Aorta (tissue), 5 donors: ENCODE data around the gene ZNRF4. TPM values are rescaled to one million over a fixed set of nuclear protein-coding genes. Genes with fewer than 3 reads are reported as not detected.
"Not testable (repeated sequence)": the region's sequence is repeated elsewhere in the genome, so short reads cannot be mapped to it uniquely, and the experiment has no call there.

Experiments used
- ATAC-seq: fragments of 200-7000 bp; cut with Tn5 transposase; one replicate; pipeline ENCODE4 v1.9.1; 2022; ENCODE audit warnings: moderate library complexity; ENCODE audit not compliant: low FRiP score
- DNase-seq, 2 donors: peaks; one replicate each; pipeline ENCODE4 v3.0.0-alpha.2; 2020
- H3K27ac ChIP-seq, 2 donors: one replicate each; pipeline ENCODE4 v1.5.1; 2013; ENCODE audit warnings: low read length in 2 of 2, mild to moderate bottlenecking in 2 of 2, moderate library complexity in 2 of 2, control low read depth in 1 of 2, inconsistent platforms in 1 of 2, low read depth in 1 of 2
- H3K27me3 ChIP-seq, 2 donors: one replicate each; pipeline ENCODE4 v1.6.1; 2013; ENCODE audit warnings: control low read depth in 1 of 2, low read length in 1 of 2, mild to moderate bottlenecking in 1 of 2, moderate library complexity in 1 of 2; ENCODE audit not compliant: insufficient read depth in 2 of 2, control insufficient read depth in 1 of 2
- H3K36me3 ChIP-seq, 2 donors: one replicate each; pipeline ENCODE4 v1.6.1; 2013; ENCODE audit warnings: control low read depth in 1 of 2, low read length in 1 of 2, mild to moderate bottlenecking in 1 of 2; ENCODE audit not compliant: insufficient read depth in 2 of 2, control insufficient read depth in 1 of 2
- H3K4me1 ChIP-seq, 2 donors: one replicate each; pipeline ENCODE4 v1.6.1; 2013; ENCODE audit warnings: low read length in 2 of 2, control low read depth in 1 of 2, mild to moderate bottlenecking in 1 of 2, moderate library complexity in 1 of 2; ENCODE audit not compliant: insufficient read depth in 2 of 2, control insufficient read depth in 1 of 2
- H3K4me3 ChIP-seq, 2 donors: one replicate each; pipeline ENCODE4 v1.5.1; 2013; ENCODE audit warnings: low read length in 2 of 2, control low read depth in 1 of 2, mild to moderate bottlenecking in 1 of 2
- H3K9me3 ChIP-seq: one replicate; pipeline ENCODE4 v1.6.1; 2013; ENCODE audit warnings: mild to moderate bottlenecking, low read length; ENCODE audit not compliant: control insufficient read depth
- WGBS, 2 donors: extraction: QIAGEN DNeasy Blood & Tissue Kit; methylation state at CpG; one replicate each; pipeline ENCODE4 v1.1.7; 2013; 5-methylcytosine and 5-hydroxymethylcytosine counted together
- intact Hi-C, 2 donors: fragments of 100-400 bp; cut with DNase I; formaldehyde crosslinking; loops; one replicate each; pipeline versions ENCODE4 v1.14.2 to v1.15.0; 2022
- long read RNA-seq, 2 donors: library from polyadenylated mRNA; unstranded; transcript quantifications; one replicate each; pipeline ENCODE4 v2.0.0, GENCODE V29; 2020 to 2021
- polyA plus RNA-seq, 2 donors: library from polyadenylated mRNA; stranded (reverse); fragments of 200-250 nt; gene quantifications; one replicate each; pipeline ENCODE4 v1.2.3, GENCODE V29; 2013
- total RNA-seq, 2 donors: library from RNA; stranded (reverse); fragmentation: NEBNext Ultra II Directional; extraction: Animal tissue kit (Norgen Biotek cat#: 25700); gene quantifications; one replicate each; pipeline ENCODE4 v1.2.1, GENCODE V29; 2021
- donor health status: healthy with polysubstance abuse.
- donor health status: Bipolar disorder and iron deficiency.
- donor health status: DM: no; HTN: no; CAD: no.
- donor health status: DM: no; HTN: no; CAD: no.
- donor health status: DM: yes; HTN: yes; CAD: no.

ZNRF4 gene
- not detected for total RNA-seq
- polyA plus RNA-seq = not detected
- long read RNA-seq, donor 1 = 0 reads
- long read RNA-seq, donor 2 = 0 reads

- ATAC-seq (no peak), DNase-seq (no peak)
- Histone ChIP-seq H3K27ac (no peak within 1 kb of the TSS), H3K9me3 (peaks cover 6% of the 10 kb centered on the region), H3K4me1 (no peaks in the 10 kb centered on the region), H3K27me3 (no peaks in the 10 kb centered on the region), H3K4me3 (no peak within 1 kb of the TSS), H3K36me3 (no peaks in the 10 kb centered on the region)
- WGBS, 2 donors = 92 to 93% methylated on average over 61 to 62 of the region's 62 CpGs
- intact Hi-C loops = no loop called here
Observed at GRCh38 chr19:5455367-5456129, at the start of gene ZNRF4. Gene ZNRF4, plus strand, starts transcription at chr19:5455417. Its CDS starts 75 bp downstream, at chr19:5455492.

- H3K27me3 ChIP-seq, H3K36me3 ChIP-seq, H3K4me3 ChIP-seq, H3K9me3 ChIP-seq, ATAC-seq, DNase-seq, H3K4me1 ChIP-seq, intact Hi-C loops, H3K27ac ChIP-seq: not testable (repeated sequence)
- whole genome bisulfite sequencing, 2 donors = 83 to 84% methylated on average over 6 of the region's 6 CpGs
Observed at GRCh38 chr19:5406198-5406597, 49.0 kb upstream of the ZNRF4 start.

- DNase-seq (no peak), ATAC-seq (no peak)
- Histone ChIP-seq H3K36me3 (no peaks in the 10 kb centered on the region), H3K27me3 (no peaks in the 10 kb centered on the region), H3K27ac (no peak overlapping the region), H3K4me1 (no peaks in the 10 kb centered on the region), H3K9me3 (peaks cover 1% of the 10 kb centered on the region), H3K4me3 (no peak overlapping the region)
- WGBS, 2 donors = 56 to 58% methylated on average over 7 of the region's 7 CpGs
- intact Hi-C loops = no loop called here
Observed at GRCh38 chr19:5406816-5407215, 48.4 kb upstream of the ZNRF4 start.

- no peaks in the 10 kb centered on the region for H3K36me3 ChIP-seq
- H3K27me3 ChIP-seq = no peaks in the 10 kb centered on the region
- DNase-seq (no peak), ATAC-seq (no peak)
- no peak overlapping the region for H3K4me3 ChIP-seq
- intact Hi-C loops = no loop called here
- no peak overlapping the region for H3K27ac ChIP-seq
- H3K9me3 ChIP-seq = peaks cover 1% of the 10 kb centered on the region
- H3K4me1 ChIP-seq = no peaks in the 10 kb centered on the region
- 24 to 33% methylated on average over 4 of the region's 4 CpGs for WGBS, 2 donors
Observed at GRCh38 chr19:5407356-5407755, 47.9 kb upstream of the ZNRF4 start.

- no peak for ATAC-seq
- WGBS, 2 donors = 23 to 36% methylated on average over 29 of the region's 29 CpGs
- H3K9me3 ChIP-seq = no peaks in the 10 kb centered on the region
- intact Hi-C loops = no loop called here
- no peaks in the 10 kb centered on the region for H3K4me1 ChIP-seq
- H3K4me3 ChIP-seq = no peak overlapping the region
- no peaks in the 10 kb centered on the region for H3K36me3 ChIP-seq
- DNase-seq = no peak
- H3K27ac ChIP-seq = no peak overlapping the region
- no peaks in the 10 kb centered on the region for H3K27me3 ChIP-seq
Observed at GRCh38 chr19:5417495-5418436, 37.5 kb upstream of the ZNRF4 start.

GRCh38 chr19:5418677-5419076, 36.5 kb upstream of the ZNRF4 start:
- whole genome bisulfite sequencing, 2 donors = 63 to 64% methylated on average over 6 of the region's 6 CpGs
- Histone ChIP-seq H3K27me3 (no peaks in the 10 kb centered on the region), H3K4me3 (no peak overlapping the region), H3K9me3 (no peaks in the 10 kb centered on the region), H3K4me1 (no peaks in the 10 kb centered on the region), H3K27ac (no peak overlapping the region), H3K36me3 (no peaks in the 10 kb centered on the region)
- ATAC-seq (no peak), DNase-seq (no peak)
- intact Hi-C loops = no loop called here

GRCh38 chr19:5420953-5421352, 34.3 kb upstream of the ZNRF4 start:
- ATAC-seq (no peak), DNase-seq (no peak)
- no peaks in the 10 kb centered on the region for H3K4me1 ChIP-seq
- 27% methylated on average over 7 of the region's 7 CpGs for WGBS, 2 donors
- intact Hi-C loops = no loop called here
- H3K4me3 ChIP-seq = no peak overlapping the region
- H3K9me3 ChIP-seq = peaks cover 1% of the 10 kb centered on the region
- no peaks in the 10 kb centered on the region for H3K27me3 ChIP-seq
- no peak overlapping the region for H3K27ac ChIP-seq
- H3K36me3 ChIP-seq = no peaks in the 10 kb centered on the region

GRCh38 chr19:5423567-5424125, 31.6 kb upstream of the ZNRF4 start:
- H3K4me1 ChIP-seq = no peaks in the 10 kb centered on the region
- no peak overlapping the region for H3K27ac ChIP-seq
- H3K9me3 ChIP-seq = peaks cover 3% of the 10 kb centered on the region
- DNase-seq (no peak), ATAC-seq (no peak)
- H3K27me3 ChIP-seq = no peaks in the 10 kb centered on the region
- intact Hi-C loops = no loop called here
- WGBS, 2 donors = 40 to 55% methylated on average over 1 of the region's 1 CpG
- no peaks in the 10 kb centered on the region for H3K36me3 ChIP-seq
- H3K4me3 ChIP-seq = no peak overlapping the region
